Measurements from ENCODE around the gene CCR7.

- TF ChIP-seq EZH2phosphoT487 (IDR thresholded peaks at IDR 0.05; ENCODE audit: insufficient read depth, low read depth) (no peak), EZH2 (IDR thresholded peaks at IDR 0.05; ENCODE audit: insufficient read depth, poor library complexity, severe bottlenecking) (no peak)
These were observed 41.5 kb upstream of the CCR7 start for GRCh38 chr17:40606548-40607353.

Data from GM23248 (cell line).